ENCODE results near the gene FRK. TPM values are rescaled to one million over a fixed set of nuclear protein-coding genes. Genes with fewer than 3 reads are reported as not detected.
"Not testable (repeated sequence)": the region's sequence is repeated elsewhere in the genome, so short reads cannot be mapped to it uniquely, and the experiment has no call there.

Gene FRK
- total RNA-seq, 1 donor from 2014 or later = 1.6 TPM

GRCh38 chr6:115902436-115902835, 158.3 kb downstream of the FRK start:
- H3K9me3 ChIP-seq (ENCODE audit: control insufficient read depth in 3 of 3, low read length in 3 of 3) = no peaks in the 10 kb centered on the region
- H3K27me3 ChIP-seq (ENCODE audit: control insufficient read depth in 3 of 3, insufficient read depth in 3 of 3, low read length in 3 of 3) = no peaks in the 10 kb centered on the region
- H3K4me3 ChIP-seq (ENCODE audit: low read length in 3 of 3) = no peak overlapping the region
- H3K9ac ChIP-seq (ENCODE audit: low read depth in 1 of 3, low read length in 3 of 3) = no peak overlapping the region
- H3K4me1 ChIP-seq (ENCODE audit: control insufficient read depth in 3 of 3, insufficient read depth in 3 of 3, low read length in 3 of 3) = no peaks in the 10 kb centered on the region
- H3K27ac ChIP-seq (ENCODE audit: low read depth, low read length) = no peak overlapping the region
- H3K36me3 ChIP-seq (ENCODE audit: control insufficient read depth in 3 of 3, insufficient read depth in 3 of 3, low read length in 3 of 3) = no peaks in the 10 kb centered on the region

- Histone ChIP-seq H3K27me3 (ENCODE audit: control insufficient read depth in 3 of 3, insufficient read depth in 3 of 3, low read length in 3 of 3) (no peaks in the 10 kb centered on the region), H3K27ac (ENCODE audit: low read depth, low read length) (no peak overlapping the region), H3K4me1 (ENCODE audit: control insufficient read depth in 3 of 3, insufficient read depth in 3 of 3, low read length in 3 of 3) (no peaks in the 10 kb centered on the region), H3K9ac (ENCODE audit: low read depth in 1 of 3, low read length in 3 of 3) (no peak overlapping the region), H3K9me3 (ENCODE audit: control insufficient read depth in 3 of 3, low read length in 3 of 3) (no peaks in the 10 kb centered on the region), H3K4me3 (ENCODE audit: low read length in 3 of 3) (no peak overlapping the region), H3K36me3 (ENCODE audit: control insufficient read depth in 3 of 3, insufficient read depth in 3 of 3, low read length in 3 of 3) (no peaks in the 10 kb centered on the region)
These were observed 158.8 kb downstream of the FRK start for GRCh38 chr6:115901896-115902295.

GRCh38 chr6:115899730-115900282, 160.9 kb downstream of the FRK start:
- Histone ChIP-seq H3K4me3 (ENCODE audit: low read length in 3 of 3) (no peak overlapping the region), H3K9me3 (ENCODE audit: control insufficient read depth in 3 of 3, low read length in 3 of 3) (no peaks in the 10 kb centered on the region), H3K36me3 (ENCODE audit: control insufficient read depth in 3 of 3, insufficient read depth in 3 of 3, low read length in 3 of 3) (no peaks in the 10 kb centered on the region), H3K9ac (ENCODE audit: low read depth in 1 of 3, low read length in 3 of 3) (no peak overlapping the region), H3K27ac (ENCODE audit: low read depth, low read length) (no peak overlapping the region), H3K27me3 (ENCODE audit: control insufficient read depth in 3 of 3, insufficient read depth in 3 of 3, low read length in 3 of 3) (no peaks in the 10 kb centered on the region), H3K4me1 (ENCODE audit: control insufficient read depth in 3 of 3, insufficient read depth in 3 of 3, low read length in 3 of 3) (no peaks in the 10 kb centered on the region)

GRCh38 chr6:115898246-115898645, 162.4 kb downstream of the FRK start:
- Histone ChIP-seq H3K4me3 (ENCODE audit: low read length in 3 of 3) (no peak overlapping the region), H3K9ac (ENCODE audit: low read depth in 1 of 3, low read length in 3 of 3) (no peak overlapping the region)

GRCh38 chr6:115896538-115897129, 164.1 kb downstream of the FRK start:
- no peaks in the 10 kb centered on the region for H3K9me3 ChIP-seq (ENCODE audit: control insufficient read depth in 3 of 3, low read length in 3 of 3)
- no peaks in the 10 kb centered on the region for H3K27me3 ChIP-seq (ENCODE audit: control insufficient read depth in 3 of 3, insufficient read depth in 3 of 3, low read length in 3 of 3)
- H3K27ac ChIP-seq (ENCODE audit: low read depth, low read length) = no peak overlapping the region
- no peaks in the 10 kb centered on the region for H3K4me1 ChIP-seq (ENCODE audit: control insufficient read depth in 3 of 3, insufficient read depth in 3 of 3, low read length in 3 of 3)
- H3K4me3 ChIP-seq (ENCODE audit: low read length in 3 of 3) = no peak overlapping the region
- no peak overlapping the region for H3K9ac ChIP-seq (ENCODE audit: low read depth in 1 of 3, low read length in 3 of 3)
- H3K36me3 ChIP-seq (ENCODE audit: control insufficient read depth in 3 of 3, insufficient read depth in 3 of 3, low read length in 3 of 3) = no peaks in the 10 kb centered on the region

More at GRCh38 chr6:115898246-115898645, 162.4 kb downstream of the FRK start:
- Histone ChIP-seq H3K27ac (ENCODE audit: low read depth, low read length) (no peak overlapping the region), H3K9me3 (ENCODE audit: control insufficient read depth in 3 of 3, low read length in 3 of 3) (no peaks in the 10 kb centered on the region), H3K4me1 (ENCODE audit: control insufficient read depth in 3 of 3, insufficient read depth in 3 of 3, low read length in 3 of 3) (no peaks in the 10 kb centered on the region), H3K36me3 (ENCODE audit: control insufficient read depth in 3 of 3, insufficient read depth in 3 of 3, low read length in 3 of 3) (no peaks in the 10 kb centered on the region), H3K27me3 (ENCODE audit: control insufficient read depth in 3 of 3, insufficient read depth in 3 of 3, low read length in 3 of 3) (no peaks in the 10 kb centered on the region)

GRCh38 chr6:115894426-115894992, 166.2 kb downstream of the FRK start:
- H3K4me1 ChIP-seq (ENCODE audit: control insufficient read depth in 3 of 3, insufficient read depth in 3 of 3, low read length in 3 of 3) = no peaks in the 10 kb centered on the region

GRCh38 chr6:115891750-115892149, 168.9 kb downstream of the FRK start:
- H3K27me3 ChIP-seq (ENCODE audit: control insufficient read depth in 3 of 3, insufficient read depth in 3 of 3, low read length in 3 of 3) = no peaks in the 10 kb centered on the region
- no peak overlapping the region for H3K27ac ChIP-seq (ENCODE audit: low read depth, low read length)
- H3K4me1 ChIP-seq (ENCODE audit: control insufficient read depth in 3 of 3, insufficient read depth in 3 of 3, low read length in 3 of 3) = no peaks in the 10 kb centered on the region
- H3K36me3 ChIP-seq (ENCODE audit: control insufficient read depth in 3 of 3, insufficient read depth in 3 of 3, low read length in 3 of 3) = no peaks in the 10 kb centered on the region
- no peak overlapping the region for H3K9ac ChIP-seq (ENCODE audit: low read depth in 1 of 3, low read length in 3 of 3)
- no peaks in the 10 kb centered on the region for H3K9me3 ChIP-seq (ENCODE audit: control insufficient read depth in 3 of 3, low read length in 3 of 3)
- no peak overlapping the region for H3K4me3 ChIP-seq (ENCODE audit: low read length in 3 of 3)

More at GRCh38 chr6:115894426-115894992, 166.2 kb downstream of the FRK start:
- Histone ChIP-seq H3K36me3 (ENCODE audit: control insufficient read depth in 3 of 3, insufficient read depth in 3 of 3, low read length in 3 of 3) (no peaks in the 10 kb centered on the region), H3K27ac (ENCODE audit: low read depth, low read length) (no peak overlapping the region), H3K9me3 (ENCODE audit: control insufficient read depth in 3 of 3, low read length in 3 of 3) (no peaks in the 10 kb centered on the region), H3K9ac (ENCODE audit: low read depth in 1 of 3, low read length in 3 of 3) (no peak overlapping the region), H3K4me3 (ENCODE audit: low read length in 3 of 3) (no peak overlapping the region), H3K27me3 (ENCODE audit: control insufficient read depth in 3 of 3, insufficient read depth in 3 of 3, low read length in 3 of 3) (no peaks in the 10 kb centered on the region)

- no peaks in the 10 kb centered on the region for H3K36me3 ChIP-seq (ENCODE audit: control insufficient read depth in 3 of 3, insufficient read depth in 3 of 3, low read length in 3 of 3)
- H3K9me3 ChIP-seq (ENCODE audit: control insufficient read depth in 3 of 3, low read length in 3 of 3) = no peaks in the 10 kb centered on the region
- H3K4me3 ChIP-seq (ENCODE audit: low read length in 3 of 3) = no peak overlapping the region
- H3K27ac ChIP-seq (ENCODE audit: low read depth, low read length) = no peak overlapping the region
- H3K27me3 ChIP-seq (ENCODE audit: control insufficient read depth in 3 of 3, insufficient read depth in 3 of 3, low read length in 3 of 3) = no peaks in the 10 kb centered on the region
- H3K4me1 ChIP-seq (ENCODE audit: control insufficient read depth in 3 of 3, insufficient read depth in 3 of 3, low read length in 3 of 3) = no peaks in the 10 kb centered on the region
- H3K9ac ChIP-seq (ENCODE audit: low read depth in 1 of 3, low read length in 3 of 3) = no peak overlapping the region
These were observed 169.5 kb downstream of the FRK start for GRCh38 chr6:115891111-115891669.

- no peak overlapping the region for H3K4me3 ChIP-seq (ENCODE audit: low read length in 3 of 3)
- H3K36me3 ChIP-seq (ENCODE audit: control insufficient read depth in 3 of 3, insufficient read depth in 3 of 3, low read length in 3 of 3) = no peaks in the 10 kb centered on the region
- H3K9me3 ChIP-seq (ENCODE audit: control insufficient read depth in 3 of 3, low read length in 3 of 3) = no peaks in the 10 kb centered on the region
- no peaks in the 10 kb centered on the region for H3K27me3 ChIP-seq (ENCODE audit: control insufficient read depth in 3 of 3, insufficient read depth in 3 of 3, low read length in 3 of 3)
- no peak overlapping the region for H3K27ac ChIP-seq (ENCODE audit: low read depth, low read length)
- H3K9ac ChIP-seq (ENCODE audit: low read depth in 1 of 3, low read length in 3 of 3) = no peak overlapping the region
- H3K4me1 ChIP-seq (ENCODE audit: control insufficient read depth in 3 of 3, insufficient read depth in 3 of 3, low read length in 3 of 3) = no peaks in the 10 kb centered on the region
These were observed 170.5 kb downstream of the FRK start for GRCh38 chr6:115890238-115890637.

GRCh38 chr6:115888687-115889470, 171.8 kb downstream of the FRK start:
- not testable (repeated sequence) for H3K27me3 ChIP-seq (ENCODE audit: control insufficient read depth in 3 of 3, insufficient read depth in 3 of 3, low read length in 3 of 3); H3K9me3 ChIP-seq (ENCODE audit: control insufficient read depth in 3 of 3, low read length in 3 of 3); H3K4me1 ChIP-seq (ENCODE audit: control insufficient read depth in 3 of 3, insufficient read depth in 3 of 3, low read length in 3 of 3); H3K9ac ChIP-seq (ENCODE audit: low read depth in 1 of 3, low read length in 3 of 3); H3K27ac ChIP-seq (ENCODE audit: low read depth, low read length); H3K36me3 ChIP-seq (ENCODE audit: control insufficient read depth in 3 of 3, insufficient read depth in 3 of 3, low read length in 3 of 3); H3K4me3 ChIP-seq (ENCODE audit: low read length in 3 of 3)
